ENCODE data around the gene SLC7A4. TPM values are rescaled to one million over a fixed set of nuclear protein-coding genes. Genes with fewer than 3 reads are reported as not detected.
A peak's percentile ranks its signal among the peaks of the same experiment; 100 is the strongest.

Gene SLC7A4
- total and polyA plus RNA-seq, 2 of the 8 experiments (the other 6 are each of a cell fraction or from before 2014, with no cell fraction given), result 0.92 TPM; not detected in 1

DNA sequence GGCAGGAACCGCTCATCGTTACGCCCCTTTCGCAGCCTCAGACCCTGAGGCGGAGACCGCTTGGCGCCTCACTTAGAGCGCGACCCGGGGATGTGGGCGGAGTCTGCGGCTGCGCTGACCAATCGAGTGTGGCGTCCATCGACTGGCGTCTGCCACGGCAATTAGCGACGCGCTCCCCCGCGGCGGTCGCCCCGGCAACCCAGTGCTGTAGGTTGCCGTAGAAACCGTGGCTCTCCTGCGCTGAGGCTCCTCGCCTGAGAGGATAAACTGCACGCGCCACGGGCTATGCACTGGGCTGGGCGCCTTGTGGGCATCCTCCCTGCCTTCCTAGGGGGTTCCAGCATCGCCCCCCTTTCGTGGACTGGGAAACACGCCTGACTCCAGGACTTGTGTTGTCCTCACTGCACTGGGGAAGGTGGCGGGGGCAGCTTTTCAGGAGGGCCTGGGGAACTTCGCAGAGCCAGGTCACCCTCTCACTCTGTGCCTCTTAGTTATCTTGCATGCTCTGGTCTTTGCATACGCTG lies 18.1 kb downstream of the SLC7A4 start:
- H3K79me1 ChIP-seq (ENCODE audit: low read depth, low read length), result no peaks in the 10 kb centered on the region; the same call in 1 of the 2 replicates
- no peaks in the 10 kb centered on the region for H3K9me3 ChIP-seq (ENCODE audit: insufficient read depth in 2 of 2, low read depth in 1 of 2, low read length in 1 of 2)
- peak overlapping the region; percentile 28 for H4K5ac ChIP-seq (ENCODE audit: insufficient read length, low read depth, low read length)
- 0 out of 2 replicates have a peak overlapping the region, but pooled peaks have one; percentile 21 for H2BK15ac ChIP-seq (ENCODE audit: low read length)
- no peak overlapping the region for H3K27ac ChIP-seq (ENCODE audit: low read depth, low read length)
- H3K23me2 ChIP-seq (ENCODE audit: low read depth, low read length), result peaks cover 6% of the 10 kb centered on the region; the same call in 1 of the 2 replicates
- peak overlapping the region; percentile 35; the same call in 1 of the 2 replicates for H2AFZ ChIP-seq (ENCODE audit: low read length)
- H3K4me1 ChIP-seq (replicated peaks in 1 of 4; ENCODE audit: control insufficient read depth in 3 of 4, insufficient read depth in 4 of 4, low read length in 3 of 4), result peaks cover 15 to 31% (median 19%) of the 10 kb centered on the region in 4 experiments
- H3K23ac ChIP-seq (ENCODE audit: insufficient read length), result no peak overlapping the region
- H3K18ac ChIP-seq (ENCODE audit: extremely low read depth, low read length), result peak overlapping the region; percentile 13
- H2BK5ac ChIP-seq (ENCODE audit: low read depth, low read length), result no peak overlapping the region
- FAIRE-seq (peak; percentile 76), DNase-seq (ENCODE audit: low read depth in 1 of 2, low spot score in 2 of 2) (peak; percentile 81 to 94)
- peaks cover 0 to 4% (median 3%) of the 10 kb centered on the region in 4 experiments; a peak in 4 of 7 replicates for H3K27me3 ChIP-seq (replicated peaks in 1 of 4; ENCODE audit: control insufficient read depth in 3 of 4, extremely low read depth in 1 of 4, insufficient read depth in 3 of 4, low read length in 3 of 4)
- H3K4ac ChIP-seq (replicated peaks; ENCODE audit: insufficient read length, low read depth, low read length), result peak overlapping the region; percentile 53
- H2AK5ac ChIP-seq (ENCODE audit: low read depth, low read length), result no peak overlapping the region
- H4K8ac ChIP-seq (ENCODE audit: extremely low read depth, insufficient read depth, low read length), result peak overlapping the region; percentile 75
- peaks cover 0 to 6% of the 10 kb centered on the region in 2 experiments for H4K20me1 ChIP-seq (replicated peaks in 1 of 2; ENCODE audit: control insufficient read depth in 1 of 2, insufficient read depth in 2 of 2, low read length in 2 of 2)
- CTCF ChIA-PET (ENCODE audit: partially characterized antibody), result interaction anchor here (1.0 to 2.3 kb wide), 7 partner anchors 10 to 128 kb away, joined by 3 to 7 read pairs (median 3); partner anchors contain the start of gene LZTR1
- H3K14ac ChIP-seq (ENCODE audit: insufficient read length), result no peak overlapping the region
- no peaks in the 10 kb centered on the region for H3K36me3 ChIP-seq (ENCODE audit: control insufficient read depth in 2 of 4, insufficient read depth in 4 of 4, low read length in 3 of 4)
- H3K56ac ChIP-seq (replicated peaks; ENCODE audit: insufficient read length, low read depth, low read length), result peak overlapping the region; percentile 74
- 7% methylated on average over 39 of the region's 40 CpGs; no CpG with 5 or more reads in 1 of the 2 experiments for WGBS, 2 experiments (ENCODE audit: extremely low coverage in 1 of 2, insufficient coverage in 1 of 2, insufficient read length in 1 of 2, insufficient replicate concordance in 2 of 2, low coverage in 1 of 2, low lambda C conversion rate in 2 of 2, missing lambda C conversion rate in 1 of 2)
- H3K9ac ChIP-seq (replicated peaks in 1 of 4; ENCODE audit: extremely low read depth in 1 of 4, low read depth in 3 of 4, low read length in 3 of 4), result peak overlapping the region in 1 of 4 experiments; percentile 31; a peak in 2 of 7 replicates
- POLR2A ChIA-PET (ENCODE audit: partially characterized antibody), result interaction anchor here (1.4 to 2.2 kb wide), 2 partner anchors 11 to 12 kb away, joined by 5 to 8 read pairs; partner anchors contain the start of gene THAP7
- no peak overlapping the region for H2BK12ac ChIP-seq (ENCODE audit: low read depth, low read length)
- H2BK20ac ChIP-seq (ENCODE audit: low read length), result no peak overlapping the region
- H3K4me2 ChIP-seq (ENCODE audit: insufficient read depth in 1 of 2, low read depth in 2 of 2, low read length in 2 of 2), result peak overlapping the region; percentile 68 to 97
- H3K79me2 ChIP-seq (ENCODE audit: control insufficient read depth in 1 of 2, insufficient read depth in 2 of 2, low read length in 2 of 2), result no peaks in the 10 kb centered on the region
- H4K91ac ChIP-seq (replicated peaks; ENCODE audit: insufficient read length, low read length), result peak overlapping the region; percentile 10
- peak overlapping the region; percentile 51 to 75 (median 64) for H3K4me3 ChIP-seq (ENCODE audit: extremely low read depth in 1 of 4, insufficient read depth in 2 of 4, low read depth in 3 of 4, low read length in 4 of 4)
- H2BK120ac ChIP-seq (replicated peaks; ENCODE audit: low read depth, low read length), result no peak overlapping the region
- TF ChIP-seq KDM1A (IDR thresholded peaks at IDR 0.05; ENCODE audit: borderline replicate concordance, low read length), result no peak
- no peak for TF ChIP-seq SIRT6 (IDR thresholded peaks at IDR 0.05; ENCODE audit: low read length)
- no peak for TF ChIP-seq KDM4A (IDR thresholded peaks at IDR 0.05; ENCODE audit: low read depth, low read length, severe bottlenecking)
- TF ChIP-seq SP2 (IDR thresholded peaks at IDR 0.05; ENCODE audit: low read length), result no peak
- no peak for TF ChIP-seq TAF7 (optimal IDR thresholded peaks at IDR 0.05; ENCODE audit: borderline replicate concordance, low read depth, low read length)
- no peak for TF ChIP-seq POLR2A (IDR thresholded peaks at IDR 0.05; ENCODE audit: control extremely low read depth in 1 of 2, low read depth in 2 of 2, low read length in 2 of 2)
- TF ChIP-seq CBX5 (IDR thresholded peaks at IDR 0.05; ENCODE audit: low read depth, low read length), result no peak

Data from H1 (cell line).